Body of pancreas (tissue), 4 donors: Measurements from ENCODE around the gene UPF2.

Experiments used
- POLR2A ChIP-seq, 3 donors: fragments of 450-650 bp; IDR thresholded peaks; one replicate each; pipeline ENCODE4 v1.6.1; 2016; ENCODE audit warnings: antibody characterized with exemption in 3 of 3, mild to moderate bottlenecking in 2 of 3
- TF ChIP-seq, protein P1 (sequence below), 7 experiments: fragments of 450-650 bp in 4 of 7; fragments of 200-600 bp in 3 of 7; sonication (generic) in 3 of 7; IDR thresholded peaks; one replicate each; pipeline ENCODE4 v1.5.1; 2016 to 2019; ENCODE audit warnings: antibody characterized with exemption in 7 of 7

GRCh38 chr10:11951695-11952094 is 90.9 kb downstream of the UPF2 start:
- TF ChIP-seq, protein P1, sequence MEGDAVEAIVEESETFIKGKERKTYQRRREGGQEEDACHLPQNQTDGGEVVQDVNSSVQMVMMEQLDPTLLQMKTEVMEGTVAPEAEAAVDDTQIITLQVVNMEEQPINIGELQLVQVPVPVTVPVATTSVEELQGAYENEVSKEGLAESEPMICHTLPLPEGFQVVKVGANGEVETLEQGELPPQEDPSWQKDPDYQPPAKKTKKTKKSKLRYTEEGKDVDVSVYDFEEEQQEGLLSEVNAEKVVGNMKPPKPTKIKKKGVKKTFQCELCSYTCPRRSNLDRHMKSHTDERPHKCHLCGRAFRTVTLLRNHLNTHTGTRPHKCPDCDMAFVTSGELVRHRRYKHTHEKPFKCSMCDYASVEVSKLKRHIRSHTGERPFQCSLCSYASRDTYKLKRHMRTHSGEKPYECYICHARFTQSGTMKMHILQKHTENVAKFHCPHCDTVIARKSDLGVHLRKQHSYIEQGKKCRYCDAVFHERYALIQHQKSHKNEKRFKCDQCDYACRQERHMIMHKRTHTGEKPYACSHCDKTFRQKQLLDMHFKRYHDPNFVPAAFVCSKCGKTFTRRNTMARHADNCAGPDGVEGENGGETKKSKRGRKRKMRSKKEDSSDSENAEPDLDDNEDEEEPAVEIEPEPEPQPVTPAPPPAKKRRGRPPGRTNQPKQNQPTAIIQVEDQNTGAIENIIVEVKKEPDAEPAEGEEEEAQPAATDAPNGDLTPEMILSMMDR (IDR thresholded peaks at IDR 0.05) = no peak
- TF ChIP-seq POLR2A (IDR thresholded peaks at IDR 0.05) = no peak
